H9 (cell line): ENCODE measurements around the gene CIDEC. TPM values are rescaled to one million over a fixed set of nuclear protein-coding genes. Genes with fewer than 3 reads are reported as not detected.
"Not testable (repeated sequence)": the region's sequence is repeated elsewhere in the genome, so short reads cannot be mapped to it uniquely, and the experiment has no call there.

Experiments used
- DNase-seq: peaks from one replicate; pipeline ENCODE4 v3.0.0-alpha.2; 2017
- H2AFZ ChIP-seq: one replicate; pipeline ENCODE4 v1.6.1; 2013; ENCODE audit warnings: mild to moderate bottlenecking, low read length, control low read depth, moderate library complexity
- H2AK5ac ChIP-seq: 2 replicates; pipeline ENCODE4 v1.6.1; 2013; ENCODE audit warnings: low read length, control low read depth, mixed read lengths; ENCODE audit not compliant: insufficient read length
- H2BK120ac ChIP-seq: one replicate; pipeline ENCODE4 v1.6.1; 2013; ENCODE audit warnings: low read depth, mild to moderate bottlenecking, low read length, control low read depth, inconsistent platforms; ENCODE audit not compliant: poor library complexity, severe bottlenecking
- H2BK12ac ChIP-seq: 2 replicates; pipeline ENCODE4 v1.6.1; 2013; ENCODE audit warnings: low read length, control low read depth, mixed read lengths, low read depth; ENCODE audit not compliant: insufficient read length
- H2BK15ac ChIP-seq: 2 replicates; pipeline ENCODE4 v1.6.1; 2013; ENCODE audit warnings: low read depth, low read length, control low read depth
- H2BK20ac ChIP-seq: one replicate; pipeline ENCODE4 v1.6.1; 2013; ENCODE audit warnings: low read depth, mild to moderate bottlenecking, low read length, control low read depth, inconsistent platforms; ENCODE audit not compliant: poor library complexity, severe bottlenecking
- H2BK5ac ChIP-seq: 2 replicates; pipeline ENCODE4 v1.6.1; 2013; ENCODE audit warnings: low read length, control low read depth, mixed read lengths; ENCODE audit not compliant: insufficient read length
- H3K14ac ChIP-seq: 2 replicates; pipeline ENCODE4 v1.6.1; 2013; ENCODE audit warnings: low read length, control low read depth; ENCODE audit not compliant: insufficient read depth
- H3K18ac ChIP-seq: 2 replicates; pipeline ENCODE4 v1.6.1; 2013; ENCODE audit warnings: low read depth, mild to moderate bottlenecking, mixed read lengths, low read length, control low read depth; ENCODE audit not compliant: insufficient read length
- H3K23ac ChIP-seq: 2 replicates; pipeline ENCODE4 v1.6.1; 2013; ENCODE audit warnings: low read length, control low read depth, mixed read lengths, low read depth; ENCODE audit not compliant: insufficient read length
- H3K23me2 ChIP-seq: 2 replicates; pipeline ENCODE4 v1.6.1; 2013; ENCODE audit warnings: low read depth, mild to moderate bottlenecking, mixed read lengths, low read length, control low read depth; ENCODE audit not compliant: insufficient read length, poor library complexity, severe bottlenecking
- H3K27ac ChIP-seq: 2 replicates; pipeline ENCODE4 v1.5.1; 2013; ENCODE audit warnings: low read length, control low read depth, mixed read lengths, low read depth; ENCODE audit not compliant: insufficient read length
- H3K27me3 ChIP-seq: 2 replicates; pipeline ENCODE4 v1.6.1; 2013; ENCODE audit warnings: low read length, control low read depth, inconsistent platforms; ENCODE audit not compliant: insufficient read depth
- H3K4ac ChIP-seq: 2 replicates; pipeline ENCODE4 v1.6.1; 2013; ENCODE audit warnings: low read depth, mild to moderate bottlenecking, control low read depth, inconsistent platforms, low read length, moderate library complexity
- H3K4me1 ChIP-seq: 2 replicates; pipeline ENCODE4 v1.6.1; 2013; ENCODE audit warnings: low read length, control low read depth, inconsistent platforms; ENCODE audit not compliant: insufficient read depth
- H3K4me2 ChIP-seq: 2 replicates; pipeline ENCODE4 v1.6.1; 2013; ENCODE audit warnings: low read length, control low read depth, mixed read lengths; ENCODE audit not compliant: insufficient read length, insufficient read depth
- H3K56ac ChIP-seq: 2 replicates; pipeline ENCODE4 v1.6.1; 2013; ENCODE audit warnings: low read depth, mild to moderate bottlenecking, mixed read lengths, low read length, control low read depth; ENCODE audit not compliant: insufficient read length
- H3K79me1 ChIP-seq: 2 replicates; pipeline ENCODE4 v1.6.1; 2013; ENCODE audit warnings: low read depth, mild to moderate bottlenecking, moderate library complexity, low read length, control low read depth, inconsistent platforms; ENCODE audit not compliant: insufficient read depth, poor library complexity, severe bottlenecking
- H3K79me2 ChIP-seq: 2 replicates; pipeline ENCODE4 v1.6.1; 2013; ENCODE audit warnings: low read length, control low read depth, inconsistent platforms; ENCODE audit not compliant: insufficient read depth
- H3K9ac ChIP-seq: 2 replicates; pipeline ENCODE4 v1.6.1; 2013; ENCODE audit warnings: low read length, control low read depth, mixed read lengths; ENCODE audit not compliant: insufficient read length; ENCODE audit errors: extremely low read depth
- H3K9me3 ChIP-seq: one replicate; pipeline ENCODE4 v1.6.1; 2013; ENCODE audit warnings: low read depth, low read length, inconsistent platforms; ENCODE audit not compliant: control insufficient read depth
- H3T11ph ChIP-seq: one replicate; pipeline ENCODE4 v1.6.1; 2013; ENCODE audit warnings: mild to moderate bottlenecking, low read length, control low read depth, inconsistent platforms
- H4K20me1 ChIP-seq: one replicate; pipeline ENCODE4 v1.6.1; 2013; ENCODE audit not compliant: control insufficient read depth, insufficient read length, insufficient read depth
- H4K5ac ChIP-seq: 2 replicates; pipeline ENCODE4 v1.6.1; 2013; ENCODE audit warnings: low read depth, mild to moderate bottlenecking, mixed read lengths, low read length, control low read depth; ENCODE audit not compliant: insufficient read length
- H4K8ac ChIP-seq: replicated peaks from 2 replicates; pipeline ENCODE4 v1.6.1; 2013; ENCODE audit warnings: low read length, control low read depth, mixed read lengths, low read depth; ENCODE audit not compliant: insufficient read length
- H4K91ac ChIP-seq: 2 replicates; pipeline ENCODE4 v1.6.1; 2013; ENCODE audit warnings: low read depth, mild to moderate bottlenecking, moderate library complexity, mixed read lengths, low read length, control low read depth; ENCODE audit not compliant: insufficient read length
- H3K27ac Mint-ChIP-seq, 3 experiments: 2 replicates in 2 of 3; 3 replicates in 1 of 3; pipeline ENCODE4 v1.8.0; 2020 to 2021; ENCODE audit warnings: mixed read lengths in 3 of 3, mild to moderate bottlenecking in 1 of 3, moderate library complexity in 1 of 3
- H3K27me3 Mint-ChIP-seq: 2 replicates; pipeline ENCODE4 v1.8.0; 2021; ENCODE audit warnings: low read depth, mild to moderate bottlenecking, moderate library complexity, mixed read lengths
- H3K36me3 Mint-ChIP-seq, 3 experiments: 2 replicates in 2 of 3; 3 replicates in 1 of 3; pipeline ENCODE4 v1.8.0; 2020 to 2021; ENCODE audit warnings: low read depth in 3 of 3, mixed read lengths in 3 of 3; ENCODE audit not compliant: insufficient read depth in 1 of 3
- H3K4me1 Mint-ChIP-seq, 2 experiments: 2 replicates each; pipeline ENCODE4 v1.8.0; 2020; ENCODE audit warnings: mixed read lengths in 2 of 2
- H3K4me3 Mint-ChIP-seq, 2 experiments: 2 replicates in 1 of 2; 3 replicates in 1 of 2; pipeline ENCODE4 v1.8.0; 2020 to 2021; ENCODE audit warnings: mild to moderate bottlenecking in 2 of 2, mixed read lengths in 2 of 2, moderate library complexity in 1 of 2
- H3K9me3 Mint-ChIP-seq, 2 experiments: 2 replicates in 1 of 2; 3 replicates in 1 of 2; pipeline ENCODE4 v1.8.0; 2020; ENCODE audit warnings: mild to moderate bottlenecking in 2 of 2, mixed read lengths in 2 of 2, moderate library complexity in 1 of 2
- CTCF ChIP-seq: fragments of 200-600 bp; sonication (generic); conservative IDR thresholded peaks from 3 replicates; pipeline ENCODE4 v1.8.0; 2021; ENCODE audit warnings: antibody characterized with exemption, mild to moderate bottlenecking
- whole genome bisulfite sequencing: extraction: QIAGEN DNeasy Blood & Tissue Kit; methylation state at CpG from one replicate; pipeline ENCODE4 v1.1.7; 2013; ENCODE audit warnings: missing lambda C conversion rate, low lambda C conversion rate, mixed read lengths; ENCODE audit not compliant: insufficient read length; ENCODE audit errors: extremely low coverage; 5-methylcytosine and 5-hydroxymethylcytosine counted together
- total RNA-seq: library from RNA; stranded (reverse); gene quantifications from 2 replicates; pipeline ENCODE4 v1.2.1, GENCODE V29; 2021

CIDEC gene
- total RNA-seq, 1 experiment from 2014 or later, result not detected

GRCh38 chr3:9848860-9849259, 31.2 kb downstream of the CIDEC start:
- H3K9me3 Mint-ChIP-seq, H3K27ac Mint-ChIP-seq, H3K14ac ChIP-seq, H3K9me3 ChIP-seq, H3K27ac ChIP-seq, DNase-seq, H3K4me2 ChIP-seq, H3K4ac ChIP-seq, H3K36me3 Mint-ChIP-seq, H2BK20ac ChIP-seq, H3K4me1 ChIP-seq, H3T11ph ChIP-seq, H3K79me2 ChIP-seq, H2BK12ac ChIP-seq, H3K23ac ChIP-seq, H3K23me2 ChIP-seq, H3K27me3 ChIP-seq, H3K56ac ChIP-seq, H2BK15ac ChIP-seq, H2AFZ ChIP-seq, H3K18ac ChIP-seq, H2BK5ac ChIP-seq, H4K20me1 ChIP-seq, H2AK5ac ChIP-seq, H4K5ac ChIP-seq, H4K8ac ChIP-seq, H3K79me1 ChIP-seq, H2BK120ac ChIP-seq, H3K4me3 Mint-ChIP-seq, H3K9ac ChIP-seq, H4K91ac ChIP-seq: not testable (repeated sequence)
- WGBS, result no CpG with 5 or more reads among the region's 4 CpGs
- peaks cover 12% of the 10 kb centered on the region for H3K27me3 Mint-ChIP-seq
- TF ChIP-seq CTCF, result peak; percentile 71
- H3K4me1 Mint-ChIP-seq, result peaks cover 7 to 14% of the 10 kb centered on the region in 2 experiments

- not testable (repeated sequence) for H3T11ph ChIP-seq, H4K5ac ChIP-seq, H2BK5ac ChIP-seq, H3K56ac ChIP-seq, H2BK15ac ChIP-seq, H3K23me2 ChIP-seq, DNase-seq, H4K8ac ChIP-seq, H3K4me1 Mint-ChIP-seq, H2BK120ac ChIP-seq, H3K4ac ChIP-seq, H3K4me1 ChIP-seq, H3K27ac Mint-ChIP-seq, H3K9me3 Mint-ChIP-seq, H3K4me2 ChIP-seq, H4K20me1 ChIP-seq, H3K36me3 Mint-ChIP-seq, H2AK5ac ChIP-seq, H2AFZ ChIP-seq, H3K79me1 ChIP-seq, H3K27me3 Mint-ChIP-seq, H3K18ac ChIP-seq, H3K9me3 ChIP-seq, H3K9ac ChIP-seq, H3K27me3 ChIP-seq, H2BK20ac ChIP-seq, H4K91ac ChIP-seq, H3K79me2 ChIP-seq, H3K27ac ChIP-seq, H3K14ac ChIP-seq, H3K23ac ChIP-seq, H3K4me3 Mint-ChIP-seq, H2BK12ac ChIP-seq
- no CpG with 5 or more reads among the region's 9 CpGs for WGBS
These were observed 32.2 kb downstream of the CIDEC start for GRCh38 chr3:9847870-9848269.
